ENCODE measurements around the gene EYS. TPM values are rescaled to one million over a fixed set of nuclear protein-coding genes. Genes with fewer than 3 reads are reported as not detected.

Gene EYS
- total RNA-seq, 2 experiments from 2014 or later: not detected

DNA sequence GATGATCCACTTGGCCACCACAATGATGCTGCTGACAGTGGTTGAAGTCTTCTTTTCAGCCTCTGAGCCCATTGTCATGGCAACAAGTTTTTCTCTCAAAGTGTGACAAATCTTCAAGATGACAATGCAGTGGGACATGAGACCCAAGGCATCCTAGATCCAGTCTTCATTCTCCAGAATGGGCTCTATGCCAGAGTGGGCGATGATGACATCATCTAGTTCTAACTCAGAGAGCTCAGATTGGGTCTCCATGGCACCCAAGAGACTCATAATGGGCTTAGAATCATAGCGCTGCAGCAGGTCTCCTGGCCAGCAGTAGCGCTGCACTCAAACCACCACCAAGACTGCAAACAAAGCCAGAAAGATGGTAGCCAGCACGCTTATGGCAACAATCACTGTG is 973.6 kb downstream of the EYS start:
- peaks cover 1% of the 10 kb centered on the region for H3K9me3 Mint-ChIP-seq
- no peak overlapping the region for H3K27ac Mint-ChIP-seq
- POLR2A ChIA-PET: no interaction called here
- H3K4me3 Mint-ChIP-seq: no peak overlapping the region
- no peaks in the 10 kb centered on the region for H3K27me3 Mint-ChIP-seq
- ATAC-seq (ENCODE audit: low read depth) (no peak), DNase-seq (no peak)
- H3K4me1 Mint-ChIP-seq: no peaks in the 10 kb centered on the region
- no peaks in the 10 kb centered on the region for H3K36me3 Mint-ChIP-seq

DNA sequence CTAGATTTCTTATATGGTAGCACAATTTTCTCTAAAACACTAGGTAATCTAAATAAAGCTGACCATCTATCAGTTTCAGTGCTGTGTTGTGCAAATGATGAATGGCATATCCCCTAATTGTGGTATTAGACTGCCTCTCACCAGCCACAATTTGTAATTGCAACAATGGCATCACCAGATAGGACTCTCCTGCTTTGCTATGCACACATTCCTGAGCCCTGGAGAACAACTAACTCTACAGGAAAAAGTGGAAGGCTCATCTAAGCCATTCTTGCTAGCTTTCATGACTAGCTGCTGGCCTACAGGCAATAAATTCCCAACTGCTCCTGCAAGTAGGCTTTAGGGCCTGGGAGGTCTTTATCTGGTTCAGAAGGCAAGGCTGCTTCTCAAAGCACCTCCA is 974.1 kb downstream of the EYS start:
- H3K9me3 Mint-ChIP-seq: peaks cover 1% of the 10 kb centered on the region
- no peaks in the 10 kb centered on the region for H3K36me3 Mint-ChIP-seq
- POLR2A ChIA-PET: no interaction called here
- DNase-seq: no peak
- H3K4me3 Mint-ChIP-seq: no peak overlapping the region
- H3K27ac Mint-ChIP-seq: no peak overlapping the region
- H3K27me3 Mint-ChIP-seq: no peaks in the 10 kb centered on the region
- H3K4me1 Mint-ChIP-seq: no peaks in the 10 kb centered on the region
- no peak for ATAC-seq (ENCODE audit: low read depth)

DNA sequence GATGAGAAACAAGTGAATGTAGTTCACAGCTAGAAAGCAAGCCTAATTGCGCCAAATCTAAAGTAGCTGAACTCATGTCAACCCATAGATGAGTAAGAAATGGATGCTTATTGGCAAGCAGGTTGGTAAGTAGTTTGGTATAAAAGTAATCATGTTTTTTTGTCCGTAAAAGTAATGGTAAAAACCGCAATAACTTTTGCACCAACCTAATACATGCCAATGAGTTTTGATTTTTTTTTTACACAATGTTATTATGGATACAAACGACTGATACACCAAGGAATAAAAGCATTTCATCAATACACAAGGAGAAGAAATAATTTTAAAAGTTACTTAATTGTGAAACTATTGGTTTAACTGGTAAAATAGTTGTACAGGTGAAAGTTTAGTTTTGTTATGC is 977.5 kb downstream of the EYS start:
- Mint-ChIP-seq H3K27ac (no peak overlapping the region), H3K36me3 (no peaks in the 10 kb centered on the region), H3K27me3 (no peaks in the 10 kb centered on the region), H3K9me3 (peaks cover 1% of the 10 kb centered on the region), H3K4me1 (no peaks in the 10 kb centered on the region), H3K4me3 (no peak overlapping the region)
- DNase-seq (no peak), ATAC-seq (ENCODE audit: low read depth) (no peak)
- POLR2A ChIA-PET: no interaction called here

DNA sequence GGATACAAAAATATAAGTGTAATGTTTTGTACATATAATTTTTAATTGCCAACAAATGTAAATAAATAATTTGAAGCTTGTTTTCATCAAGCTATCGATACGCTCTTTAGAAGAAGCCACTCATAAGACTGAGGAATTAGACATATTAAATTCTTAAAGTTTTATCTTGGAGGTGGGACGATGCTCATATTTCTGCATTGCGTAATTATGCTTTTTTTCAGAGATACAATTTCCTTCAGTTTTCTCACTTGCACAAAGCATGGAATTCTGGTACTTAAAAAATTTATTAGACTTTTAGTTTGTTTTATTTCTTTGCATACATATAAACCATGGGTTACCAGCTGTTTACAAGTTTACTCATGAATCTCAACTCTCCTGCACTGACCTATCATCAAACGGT is 980.0 kb downstream of the EYS start:
- Mint-ChIP-seq H3K27me3 (no peaks in the 10 kb centered on the region), H3K9me3 (peaks cover 1% of the 10 kb centered on the region), H3K27ac (no peak overlapping the region), H3K4me1 (no peaks in the 10 kb centered on the region), H3K4me3 (no peak overlapping the region), H3K36me3 (no peaks in the 10 kb centered on the region)
- DNase-seq (no peak), ATAC-seq (ENCODE audit: low read depth) (no peak)
- POLR2A ChIA-PET: no interaction called here

DNA sequence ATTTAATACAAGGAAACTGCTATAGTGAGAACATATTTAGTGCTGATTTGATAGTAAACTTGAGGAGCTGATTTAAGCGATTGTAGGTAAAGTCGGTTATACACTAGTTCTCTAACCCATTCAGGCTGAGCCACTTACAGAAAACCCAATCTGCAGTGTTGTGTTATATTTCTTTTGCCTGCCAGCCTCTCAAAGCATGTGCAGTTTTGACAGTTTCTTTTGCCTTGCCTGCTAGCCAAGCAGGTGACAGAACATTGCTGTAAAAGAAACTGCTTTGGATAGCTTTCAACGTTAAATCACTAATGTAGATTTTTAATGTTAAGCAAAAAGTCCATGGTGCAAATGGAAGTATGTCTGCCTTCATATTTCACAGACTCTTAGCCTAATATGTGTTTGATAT is 982.9 kb downstream of the EYS start:
- no peak overlapping the region for H3K27ac Mint-ChIP-seq

DNA sequence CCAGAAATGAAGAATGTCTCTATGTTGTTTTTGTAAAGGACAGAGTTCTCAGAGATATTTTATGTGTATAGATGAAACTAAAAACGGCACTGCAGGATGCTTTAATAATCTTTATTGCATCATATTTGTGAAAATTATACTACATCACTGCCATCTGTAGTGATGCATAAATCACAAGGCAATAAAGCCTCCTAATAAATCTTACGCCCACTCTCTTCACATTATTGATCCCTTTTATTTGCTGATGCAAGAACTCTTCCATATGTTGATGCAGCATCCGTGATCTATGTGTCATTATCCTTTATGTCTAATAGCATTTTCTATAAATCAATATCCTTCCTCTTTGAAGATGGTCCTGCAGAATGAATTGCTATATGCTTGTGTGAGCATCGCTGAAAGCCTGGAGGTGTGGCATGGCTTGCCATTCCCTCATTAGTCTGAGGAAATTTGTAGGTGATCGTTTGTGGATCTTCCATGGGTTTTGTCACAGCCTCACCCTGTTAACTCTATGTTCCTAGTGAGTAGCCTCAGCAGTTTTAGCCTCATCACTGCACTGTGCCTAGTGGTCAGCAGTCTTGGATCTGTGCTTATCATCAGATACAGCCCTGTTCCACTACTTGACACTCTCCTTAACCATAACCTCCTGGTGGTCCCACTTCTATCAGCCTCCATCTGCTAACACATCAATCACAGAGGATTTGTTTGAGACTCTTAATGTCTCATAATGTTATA is 983.5 kb downstream of the EYS start:
- DNase-seq (no peak), ATAC-seq (ENCODE audit: low read depth) (no peak)
- no peak overlapping the region for H3K4me3 Mint-ChIP-seq
- POLR2A ChIA-PET: no interaction called here
- no peaks in the 10 kb centered on the region for H3K36me3 Mint-ChIP-seq
- H3K9me3 Mint-ChIP-seq: no peaks in the 10 kb centered on the region
- H3K27ac Mint-ChIP-seq: no peak overlapping the region
- H3K27me3 Mint-ChIP-seq: no peaks in the 10 kb centered on the region
- no peaks in the 10 kb centered on the region for H3K4me1 Mint-ChIP-seq

More for the DNA sequence above, 982.9 kb downstream of the EYS start:
- POLR2A ChIA-PET: no interaction called here
- H3K36me3 Mint-ChIP-seq: no peaks in the 10 kb centered on the region
- H3K4me3 Mint-ChIP-seq: no peak overlapping the region
- H3K4me1 Mint-ChIP-seq: no peaks in the 10 kb centered on the region
- no peak for DNase-seq
- no peaks in the 10 kb centered on the region for H3K27me3 Mint-ChIP-seq
- H3K9me3 Mint-ChIP-seq: no peaks in the 10 kb centered on the region
- ATAC-seq (ENCODE audit: low read depth): no peak

DNA sequence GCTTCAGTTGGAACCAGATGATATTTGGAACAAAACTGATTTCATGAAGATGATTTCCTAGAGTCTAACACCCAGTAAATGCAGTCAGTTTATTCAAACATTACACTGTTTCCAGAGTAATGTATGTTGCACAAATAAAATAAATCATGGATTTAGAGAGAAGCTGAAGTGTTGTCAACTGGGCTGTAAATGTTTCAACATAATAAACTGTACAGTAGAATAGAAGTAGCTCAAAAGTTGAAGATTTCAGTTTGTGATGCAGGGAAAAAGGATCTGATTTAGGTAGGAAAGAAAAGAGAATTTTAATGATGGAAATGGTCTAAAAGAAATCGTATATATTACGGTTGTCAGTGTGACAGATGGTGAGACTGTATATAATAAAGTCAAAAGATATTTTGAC is 985.2 kb downstream of the EYS start:
- ATAC-seq (ENCODE audit: low read depth) (no peak), DNase-seq (no peak)
- no peak overlapping the region for H3K27ac Mint-ChIP-seq
- no peaks in the 10 kb centered on the region for H3K4me1 Mint-ChIP-seq
- H3K4me3 Mint-ChIP-seq: no peak overlapping the region
- no peaks in the 10 kb centered on the region for H3K27me3 Mint-ChIP-seq
- no peaks in the 10 kb centered on the region for H3K36me3 Mint-ChIP-seq
- POLR2A ChIA-PET: no interaction called here
- no peaks in the 10 kb centered on the region for H3K9me3 Mint-ChIP-seq

DNA sequence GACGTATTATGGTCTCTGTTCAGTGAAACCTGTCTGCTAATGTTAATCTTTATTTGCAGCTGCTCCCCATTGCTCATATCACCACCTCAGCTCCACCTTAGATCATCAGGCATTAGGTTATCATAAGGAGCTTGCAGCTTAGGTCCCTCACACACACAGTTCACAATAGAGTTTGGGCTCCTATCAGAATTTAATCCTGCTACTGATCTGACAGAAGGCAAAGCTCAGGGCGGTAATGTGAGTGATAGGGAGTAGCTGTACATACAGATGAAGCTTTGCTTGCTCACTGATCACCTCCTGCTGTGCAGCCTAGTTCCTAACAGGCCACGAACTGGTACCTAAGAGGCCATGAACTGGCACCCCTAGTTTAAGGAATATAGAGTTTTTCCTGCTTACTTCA is 989.7 kb downstream of the EYS start:
- Mint-ChIP-seq H3K27ac (no peak overlapping the region), H3K9me3 (no peaks in the 10 kb centered on the region)

DNA sequence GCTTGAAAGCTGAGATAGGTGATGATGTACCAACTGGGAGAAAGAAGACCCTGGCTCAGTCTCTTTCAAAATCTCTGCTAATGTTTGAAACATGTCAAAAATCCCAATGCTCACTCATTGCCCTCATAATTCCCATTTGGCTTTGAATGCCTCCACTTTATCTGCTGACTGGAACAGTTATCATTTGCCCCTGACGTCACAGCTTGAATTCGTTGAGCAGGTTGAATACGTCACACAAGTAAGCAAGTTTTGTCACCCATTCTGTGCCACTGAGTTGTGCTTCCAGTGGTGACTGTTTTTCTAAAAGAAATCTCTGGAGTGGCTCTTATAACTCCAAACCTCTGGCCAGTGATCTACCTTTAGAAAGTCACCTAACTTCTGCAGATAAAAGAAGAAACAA is 991.4 kb downstream of the EYS start:
- DNase-seq: no peak
- no peak overlapping the region for H3K4me3 Mint-ChIP-seq
- no peaks in the 10 kb centered on the region for H3K27me3 Mint-ChIP-seq
- no peak for ATAC-seq (ENCODE audit: low read depth)
- no peaks in the 10 kb centered on the region for H3K9me3 Mint-ChIP-seq
- H3K36me3 Mint-ChIP-seq: no peaks in the 10 kb centered on the region
- no peak overlapping the region for H3K27ac Mint-ChIP-seq
- POLR2A ChIA-PET: no interaction called here
- no peaks in the 10 kb centered on the region for H3K4me1 Mint-ChIP-seq

More for the DNA sequence above, 989.7 kb downstream of the EYS start:
- Mint-ChIP-seq H3K4me3 (no peak overlapping the region), H3K4me1 (no peaks in the 10 kb centered on the region), H3K27me3 (no peaks in the 10 kb centered on the region), H3K36me3 (no peaks in the 10 kb centered on the region)
- ATAC-seq (ENCODE audit: low read depth) (no peak), DNase-seq (no peak)
- POLR2A ChIA-PET: no interaction called here

DNA sequence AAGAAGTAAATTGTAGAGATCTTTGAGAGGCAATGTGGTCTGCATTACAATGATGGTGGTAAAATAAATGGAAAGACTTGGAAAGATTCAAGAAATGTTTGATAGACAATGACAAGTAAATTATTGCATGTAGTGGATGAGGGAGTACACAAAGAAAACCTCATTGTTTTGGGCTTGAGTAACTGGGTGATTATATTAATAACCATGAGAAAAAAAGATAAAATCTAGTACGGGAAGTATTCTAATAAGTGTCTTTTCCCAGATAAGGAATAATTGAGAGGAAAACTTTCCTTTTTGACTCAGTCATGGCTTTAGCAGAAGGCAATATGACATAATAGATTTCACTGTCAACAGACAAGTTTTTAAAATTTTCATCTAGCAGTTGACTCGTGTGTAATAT is 993.0 kb downstream of the EYS start:
- H3K9me3 Mint-ChIP-seq: no peaks in the 10 kb centered on the region
- DNase-seq (no peak), ATAC-seq (ENCODE audit: low read depth) (no peak)
- no peaks in the 10 kb centered on the region for H3K4me1 Mint-ChIP-seq
- H3K27ac Mint-ChIP-seq: no peak overlapping the region
- no peaks in the 10 kb centered on the region for H3K36me3 Mint-ChIP-seq
- POLR2A ChIA-PET: no interaction called here
- no peak overlapping the region for H3K4me3 Mint-ChIP-seq
- no peaks in the 10 kb centered on the region for H3K27me3 Mint-ChIP-seq

DNA sequence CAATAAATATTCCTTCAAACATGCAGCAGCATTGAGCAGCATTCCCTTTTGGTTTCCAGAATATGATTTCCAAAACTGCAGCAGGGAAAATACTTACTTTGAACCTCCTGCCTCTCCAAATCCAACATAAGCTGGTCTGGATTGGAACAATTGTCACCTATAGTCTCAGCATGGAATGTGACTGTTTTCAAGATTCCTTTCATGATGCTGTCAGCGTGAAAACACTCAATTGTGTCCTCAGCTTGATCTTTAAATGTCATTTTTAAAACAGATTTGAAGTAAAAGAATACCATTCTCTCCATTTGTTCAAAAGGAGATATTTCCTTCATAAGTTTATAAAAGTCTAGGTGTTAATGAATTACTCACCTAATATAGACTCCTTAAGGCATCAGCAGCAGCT is 993.9 kb downstream of the EYS start:
- H3K27me3 Mint-ChIP-seq: no peaks in the 10 kb centered on the region
- DNase-seq (no peak), ATAC-seq (ENCODE audit: low read depth) (no peak)
- no peaks in the 10 kb centered on the region for H3K9me3 Mint-ChIP-seq
- H3K27ac Mint-ChIP-seq: no peak overlapping the region
- POLR2A ChIA-PET: no interaction called here
- no peaks in the 10 kb centered on the region for H3K4me1 Mint-ChIP-seq
- H3K4me3 Mint-ChIP-seq: no peak overlapping the region
- H3K36me3 Mint-ChIP-seq: no peaks in the 10 kb centered on the region

DNA sequence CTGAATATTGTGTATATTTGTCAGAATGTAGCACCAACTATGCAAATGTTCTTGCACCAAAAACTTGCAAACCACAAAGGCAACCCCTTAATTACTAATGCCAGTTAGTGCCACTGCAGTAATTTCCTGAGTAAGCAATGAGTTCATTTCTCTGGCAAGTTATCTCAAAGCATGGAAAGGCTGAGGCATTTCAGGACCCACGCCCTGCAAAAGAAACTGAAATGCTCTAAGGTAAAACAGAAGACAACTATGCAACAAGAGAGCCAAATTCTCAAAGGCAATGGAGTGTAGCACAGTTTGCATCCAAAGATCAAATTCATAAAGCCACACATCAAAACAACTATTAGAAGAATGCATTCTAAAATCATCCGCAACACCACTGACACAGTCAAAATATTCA is 994.4 kb downstream of the EYS start:
- H3K4me3 Mint-ChIP-seq: no peak overlapping the region
- H3K36me3 Mint-ChIP-seq: no peaks in the 10 kb centered on the region
- no peaks in the 10 kb centered on the region for H3K9me3 Mint-ChIP-seq
- ATAC-seq (ENCODE audit: low read depth) (no peak), DNase-seq (no peak)
- no peaks in the 10 kb centered on the region for H3K4me1 Mint-ChIP-seq
- POLR2A ChIA-PET: no interaction called here
- no peaks in the 10 kb centered on the region for H3K27me3 Mint-ChIP-seq
- H3K27ac Mint-ChIP-seq: no peak overlapping the region

DNA sequence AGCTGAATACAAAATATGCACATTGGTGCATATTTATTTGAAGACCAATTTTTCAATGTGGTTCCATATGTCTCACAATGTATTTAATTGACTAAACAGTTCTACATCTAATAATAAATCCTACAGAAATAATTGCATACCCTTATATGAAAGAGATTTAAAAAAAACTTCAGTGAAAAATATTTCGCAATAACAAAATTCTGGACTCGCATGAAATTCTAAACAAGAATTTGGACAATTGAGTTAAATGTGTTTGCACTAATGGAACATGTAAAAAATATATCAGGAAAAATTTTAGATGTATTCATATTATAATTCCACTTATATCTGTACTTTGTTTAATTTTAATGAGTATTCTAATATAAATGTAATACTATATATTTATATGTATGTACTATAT is 1003.1 kb downstream of the EYS start:
- H3K4me3 Mint-ChIP-seq: no peak overlapping the region
- no peak overlapping the region for H3K27ac Mint-ChIP-seq
- no peaks in the 10 kb centered on the region for H3K4me1 Mint-ChIP-seq
- H3K36me3 Mint-ChIP-seq: no peaks in the 10 kb centered on the region
- peaks cover 6% of the 10 kb centered on the region for H3K9me3 Mint-ChIP-seq
- H3K27me3 Mint-ChIP-seq: no peaks in the 10 kb centered on the region
- POLR2A ChIA-PET: no interaction called here
- ATAC-seq (ENCODE audit: low read depth): no peak
- no peak for DNase-seq

DNA sequence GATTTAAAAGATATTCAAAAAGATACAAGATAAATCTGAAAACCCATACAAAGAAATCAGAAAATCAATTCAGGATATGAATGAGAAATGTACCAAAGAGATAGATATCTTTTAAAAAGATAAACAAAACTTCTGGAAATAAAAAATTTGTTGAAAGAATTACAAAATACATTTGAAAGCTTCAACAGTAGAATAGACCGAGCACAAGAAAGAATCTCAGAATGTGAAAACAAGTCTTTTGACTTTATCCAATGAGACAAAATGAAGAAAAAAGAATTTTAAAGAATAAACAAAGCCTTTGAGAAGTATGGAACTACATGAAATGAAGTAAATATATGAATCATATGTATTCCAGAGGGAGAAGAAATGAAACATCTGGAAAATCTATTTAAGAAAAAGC is 1011.0 kb downstream of the EYS start:
- no peak overlapping the region for H3K27ac Mint-ChIP-seq
- no peaks in the 10 kb centered on the region for H3K27me3 Mint-ChIP-seq
- POLR2A ChIA-PET: no interaction called here
- H3K36me3 Mint-ChIP-seq: no peaks in the 10 kb centered on the region
- no peaks in the 10 kb centered on the region for H3K4me1 Mint-ChIP-seq
- peaks cover 5% of the 10 kb centered on the region for H3K9me3 Mint-ChIP-seq
- no peak overlapping the region for H3K4me3 Mint-ChIP-seq
- ATAC-seq (ENCODE audit: low read depth) (no peak), DNase-seq (no peak)

DNA sequence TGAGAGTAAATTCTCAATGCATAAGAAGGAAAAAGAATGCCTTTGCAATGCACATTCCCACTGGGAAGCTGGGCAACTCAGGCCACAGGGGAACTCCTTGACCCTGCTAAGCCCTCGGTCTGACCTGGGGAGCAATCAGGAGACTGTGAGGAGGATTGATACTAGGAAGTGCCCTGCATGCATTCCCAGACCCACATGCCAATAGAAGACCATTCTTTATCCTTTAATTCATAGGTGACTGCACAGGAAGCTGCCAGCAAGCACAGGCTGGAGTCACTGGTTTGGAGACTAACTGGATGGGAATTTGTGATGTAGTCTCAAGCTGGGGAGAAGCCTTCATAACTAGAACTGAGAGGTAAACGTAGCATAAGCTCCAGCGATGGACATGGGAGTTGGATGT is 1012.7 kb downstream of the EYS start:
- POLR2A ChIA-PET: no interaction called here
- Mint-ChIP-seq H3K27ac (no peak overlapping the region), H3K36me3 (no peaks in the 10 kb centered on the region), H3K9me3 (peaks cover 7% of the 10 kb centered on the region), H3K27me3 (no peaks in the 10 kb centered on the region), H3K4me1 (no peaks in the 10 kb centered on the region), H3K4me3 (no peak overlapping the region)
- no peak for ATAC-seq (ENCODE audit: low read depth)
- no peak for DNase-seq

All from activated naive CD8-positive, alpha-beta T cell treated with anti-CD3 and anti-CD28 coated beads, Interleukin-2, amount 10 ng/mL, durations not matched to agents 7 days and 5 days (primary cell).